GM12873 (cell line): ENCODE measurements around the gene EIF4E3.

Experiments
- CTCF ChIP-seq: IDR thresholded peaks from 2 replicates; pipeline ENCODE4 v1.5.1; 2012; ENCODE audit warnings: low read depth, mild to moderate bottlenecking, moderate library complexity, low read length, control low read depth; ENCODE audit not compliant: insufficient read depth; ENCODE audit errors: missing control alignments

EIF4E3 gene

GRCh38 chr3:71659864-71660591 lies 65.2 kb downstream of the EIF4E3 start:
- no peak for TF ChIP-seq CTCF

GRCh38 chr3:71657831-71658530 lies 67.2 kb downstream of the EIF4E3 start:
- TF ChIP-seq CTCF, result no peak

GRCh38 chr3:71655061-71655460 lies 70.1 kb downstream of the EIF4E3 start:
- TF ChIP-seq CTCF, result no peak

- no peak for TF ChIP-seq CTCF
Measured at GRCh38 chr3:71653414-71653807, 71.8 kb downstream of the EIF4E3 start.

GRCh38 chr3:71652781-71653413 lies 72.3 kb downstream of the EIF4E3 start:
- TF ChIP-seq CTCF, result peak; percentile 19

- TF ChIP-seq CTCF, result no peak
Measured at GRCh38 chr3:71651625-71652024, 73.6 kb downstream of the EIF4E3 start.

GRCh38 chr3:71650372-71650771 lies 74.8 kb downstream of the EIF4E3 start:
- no peak for TF ChIP-seq CTCF
